Fibroblast of skin of back (primary cell): Measurements from ENCODE around the gene DDX28.
"Not testable (repeated sequence)": the region's sequence is repeated elsewhere in the genome, so short reads cannot be mapped to it uniquely, and the experiment has no call there.

ENCODE experiments used
- DNase-seq: peaks from one replicate; pipeline ENCODE4 v3.0.0-alpha.2; 2013

The DDX28 gene

DNA sequence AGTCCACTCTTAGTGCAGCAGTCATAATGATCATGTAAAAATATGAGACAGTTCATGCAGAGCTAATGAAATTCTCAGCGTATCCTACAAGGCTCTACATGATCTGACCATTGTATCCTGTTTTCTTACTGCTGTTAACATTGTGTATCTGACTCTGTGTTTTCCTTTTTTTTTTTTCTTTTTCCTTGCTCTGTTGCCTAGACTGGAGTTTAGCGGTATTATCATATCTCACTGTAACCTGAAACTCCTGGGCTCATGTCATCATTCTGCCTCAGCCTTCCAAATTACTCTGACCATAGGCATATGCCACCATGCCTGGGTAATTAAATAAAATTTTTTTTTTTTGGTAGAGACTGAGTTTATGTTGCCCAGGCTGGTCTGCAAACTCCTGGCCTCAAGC, 12.2 kb upstream of the DDX28 start:
- DNase-seq = no peak

DNA sequence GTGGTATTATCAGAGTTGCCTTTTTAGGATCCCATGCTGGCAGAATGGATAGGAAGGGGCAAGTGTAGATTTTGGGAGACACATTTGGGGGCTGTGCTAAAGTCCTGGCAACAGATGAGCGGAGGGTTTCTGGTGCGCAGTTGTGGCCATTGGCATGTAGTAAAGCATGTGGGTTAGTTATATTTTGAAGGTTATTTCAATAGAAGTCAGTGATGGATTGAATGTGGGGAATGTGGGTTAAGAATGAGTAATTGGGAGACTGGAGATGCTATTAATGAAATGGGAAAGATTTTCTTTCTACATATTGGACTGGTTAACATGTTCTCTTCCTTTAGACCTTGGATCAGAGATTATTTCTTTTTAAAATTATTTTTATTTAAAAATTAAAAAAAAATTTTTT, 10.1 kb upstream of the DDX28 start:
- DNase-seq = no peak

DNA sequence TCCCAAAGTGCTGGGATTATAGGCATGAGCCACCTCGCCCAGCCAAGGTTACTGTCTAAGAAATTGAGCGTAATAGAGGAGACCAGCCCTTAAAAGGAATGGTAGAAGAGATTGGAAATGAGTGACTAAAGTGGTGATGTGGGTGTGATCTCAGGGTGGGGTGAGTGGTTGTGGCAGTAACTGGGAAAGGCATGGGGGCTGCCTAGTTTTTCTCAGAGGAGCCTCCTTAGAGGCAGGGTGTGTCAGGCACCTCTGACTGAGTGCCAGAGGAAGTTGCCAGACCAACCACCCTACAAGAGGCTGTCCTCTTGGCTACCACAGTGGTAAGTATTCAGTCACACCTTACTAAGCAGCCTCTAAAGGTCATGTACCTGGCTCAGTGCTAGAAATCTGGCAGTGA, 8.9 kb upstream of the DDX28 start:
- DNase-seq = peak; percentile 9

DNA sequence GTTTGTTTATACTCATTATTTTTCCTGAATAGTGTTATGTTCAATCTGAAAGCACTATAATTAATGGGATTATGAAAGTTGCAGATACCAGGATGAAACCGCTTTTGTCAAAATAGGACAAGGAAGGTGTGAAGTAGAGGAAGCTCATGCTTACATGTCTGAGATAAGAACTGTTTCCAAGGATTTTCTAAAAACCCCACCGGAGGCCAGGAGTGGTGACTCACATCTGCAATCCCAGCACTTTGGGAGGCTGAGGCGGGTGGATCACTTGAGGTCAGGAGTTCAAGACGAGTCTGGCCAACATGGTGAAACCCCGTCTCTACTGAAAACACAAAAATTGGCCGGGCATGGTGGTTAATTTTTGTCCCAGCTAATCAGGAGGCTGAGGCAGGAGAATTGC, 7.1 kb upstream of the DDX28 start:
- peak; percentile 9 for DNase-seq

DNA sequence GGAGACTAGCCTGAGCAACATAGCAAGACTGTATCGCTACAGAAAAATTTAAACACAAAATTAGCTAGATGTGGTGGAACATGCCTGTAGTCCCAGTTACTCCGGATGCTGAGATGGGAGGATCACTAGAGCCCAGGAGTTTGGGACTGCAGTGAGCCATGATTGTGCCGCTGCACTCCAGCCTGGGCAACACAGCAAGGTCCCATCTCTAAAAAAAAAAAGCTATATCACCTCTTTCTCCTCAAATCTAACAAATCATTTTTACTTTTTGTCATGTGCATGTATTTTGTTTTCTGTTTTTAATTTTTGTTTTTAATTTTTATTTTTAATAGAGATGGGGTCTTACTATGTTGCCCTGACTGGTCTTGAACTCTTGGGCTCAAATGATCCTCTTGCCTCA, 6.0 kb upstream of the DDX28 start:
- no peak for DNase-seq

DNA sequence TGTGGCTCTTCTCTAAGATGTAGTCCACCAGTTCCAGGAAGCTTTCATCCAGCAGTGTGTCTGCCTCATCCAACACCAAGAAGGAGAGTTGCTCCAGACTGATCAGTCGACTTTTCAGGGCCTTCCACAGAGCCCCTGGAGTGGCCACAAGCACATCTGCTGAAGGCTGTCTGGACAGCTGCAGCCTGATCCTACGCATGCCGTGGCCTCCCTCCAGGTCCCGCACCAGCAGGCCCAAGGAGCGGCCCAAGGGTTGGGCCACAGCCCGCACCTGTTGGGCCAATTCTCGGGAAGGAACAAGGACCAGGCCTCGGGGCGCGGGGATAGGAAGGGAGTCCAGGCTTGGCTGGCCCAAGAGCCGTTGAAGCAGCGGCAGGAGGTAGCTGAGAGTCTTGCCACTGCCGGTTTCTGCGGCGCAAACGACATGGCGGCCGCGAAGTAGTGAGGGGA, 729 bp downstream of the DDX28 start:
- no peak for DNase-seq

DNA sequence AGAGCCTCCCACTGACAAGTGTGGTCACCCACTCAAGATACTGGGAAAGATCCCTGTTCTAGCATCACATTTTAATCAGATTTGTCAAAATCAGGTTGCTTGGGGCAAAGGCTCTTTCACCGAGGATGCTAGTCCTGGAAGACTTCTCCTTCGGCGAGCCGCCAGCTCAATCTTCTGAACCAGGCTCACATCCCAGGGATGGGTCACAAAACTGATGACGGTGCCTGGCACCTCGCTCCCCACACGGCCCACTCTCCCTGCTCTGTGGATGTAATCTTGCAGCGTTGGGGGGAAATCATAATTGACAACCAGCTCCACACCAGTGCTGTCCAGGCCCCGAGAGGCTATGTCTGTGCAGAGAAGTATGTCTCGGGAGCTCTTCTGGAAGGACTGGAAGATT, 1.5 kb downstream of the DDX28 start:
- DNase-seq = no peak

DNA sequence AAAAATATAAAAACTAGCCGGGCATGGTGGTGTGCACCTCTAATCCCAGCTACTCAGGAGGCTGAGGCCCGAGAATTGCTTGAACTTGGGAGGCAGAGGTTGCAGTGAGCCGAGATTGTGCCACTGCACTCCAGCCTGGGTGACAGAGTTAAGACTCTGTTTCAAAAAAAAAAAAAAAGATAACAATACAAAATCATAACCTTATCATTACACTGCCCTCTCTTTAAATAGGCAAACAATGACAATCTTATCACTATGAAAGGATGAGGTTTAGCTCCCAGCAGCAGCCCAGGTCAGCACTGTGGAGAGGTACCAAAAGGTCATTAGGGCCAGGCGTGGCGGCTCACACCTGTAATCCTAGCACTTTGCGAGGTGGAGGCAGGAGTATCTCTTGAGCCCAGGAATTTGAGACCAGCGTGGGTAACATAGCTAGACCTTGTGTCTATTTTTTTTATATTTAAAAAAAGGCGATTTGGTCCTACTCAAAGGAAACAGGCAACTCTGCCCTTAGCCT, 3.8 kb downstream of the DDX28 start:
- no peak for DNase-seq

DNA sequence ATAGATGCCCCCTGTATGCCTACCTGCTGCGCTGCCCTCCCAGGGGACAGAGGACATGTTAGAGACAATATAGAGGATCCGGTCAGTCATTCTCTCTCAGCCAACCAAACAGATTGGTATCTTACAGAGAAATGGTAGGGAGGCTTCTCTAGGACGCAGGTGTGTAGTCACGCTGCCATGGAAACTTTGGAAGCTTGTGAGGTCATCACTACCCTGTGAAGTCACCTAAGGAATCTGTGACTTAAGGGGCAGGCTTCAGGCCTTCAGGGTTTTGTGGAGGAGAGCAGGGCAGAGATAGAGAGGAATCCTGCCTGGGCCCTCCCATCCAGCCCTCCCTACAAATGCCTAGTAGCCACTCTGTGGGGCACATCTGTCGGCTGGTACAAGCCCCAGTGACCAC, 7.4 kb downstream of the DDX28 start, which contains the start of gene DPEP2NB:
Gene DPEP2NB (minus strand): TSS at position 231 of the 400 bp plus-strand sequence. CDS start 141 bp downstream, at position 90.
- no peak for DNase-seq

DNA sequence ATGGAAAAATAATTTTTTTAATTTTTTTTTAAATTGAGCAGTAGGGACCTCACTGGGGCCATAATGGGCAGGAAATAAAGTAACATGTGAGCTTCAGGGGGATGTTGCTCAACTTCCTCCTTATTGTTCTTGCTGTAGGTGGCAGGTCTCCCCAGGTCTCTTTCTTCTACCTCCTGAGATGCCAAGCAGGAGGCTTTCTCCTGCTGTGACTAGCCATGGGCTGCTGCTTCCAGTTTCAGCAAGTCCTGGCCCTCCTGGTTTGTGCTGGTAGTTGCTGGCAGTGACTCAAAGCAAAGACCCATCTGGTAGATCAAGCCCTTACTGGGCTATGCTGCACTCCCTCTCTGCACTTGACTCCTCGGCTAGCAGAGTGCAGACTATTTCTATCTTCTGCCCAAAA, 9.6 kb downstream of the DDX28 start:
- no peak for DNase-seq

DNA sequence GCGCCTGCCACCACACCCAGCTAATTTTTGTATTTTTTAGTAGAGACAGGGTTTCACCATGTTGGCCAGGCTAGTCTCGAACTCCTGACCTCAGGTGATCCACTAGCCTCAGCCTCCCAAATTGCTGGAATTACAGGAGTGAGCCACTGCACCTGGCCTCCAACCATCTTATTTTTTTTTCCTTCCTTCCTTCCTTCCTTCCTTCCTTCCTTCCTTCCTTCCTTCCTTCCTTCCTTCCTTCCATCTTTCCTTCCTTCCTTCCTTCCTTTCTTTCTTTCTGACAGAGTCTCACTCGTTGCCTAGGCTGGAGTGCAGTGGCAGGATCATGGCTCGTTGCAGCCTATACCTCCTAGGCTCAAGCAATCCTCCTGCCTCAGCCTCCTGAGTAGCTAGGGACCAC, 13.2 kb downstream of the DDX28 start:
- DNase-seq = not testable (repeated sequence)

DNA sequence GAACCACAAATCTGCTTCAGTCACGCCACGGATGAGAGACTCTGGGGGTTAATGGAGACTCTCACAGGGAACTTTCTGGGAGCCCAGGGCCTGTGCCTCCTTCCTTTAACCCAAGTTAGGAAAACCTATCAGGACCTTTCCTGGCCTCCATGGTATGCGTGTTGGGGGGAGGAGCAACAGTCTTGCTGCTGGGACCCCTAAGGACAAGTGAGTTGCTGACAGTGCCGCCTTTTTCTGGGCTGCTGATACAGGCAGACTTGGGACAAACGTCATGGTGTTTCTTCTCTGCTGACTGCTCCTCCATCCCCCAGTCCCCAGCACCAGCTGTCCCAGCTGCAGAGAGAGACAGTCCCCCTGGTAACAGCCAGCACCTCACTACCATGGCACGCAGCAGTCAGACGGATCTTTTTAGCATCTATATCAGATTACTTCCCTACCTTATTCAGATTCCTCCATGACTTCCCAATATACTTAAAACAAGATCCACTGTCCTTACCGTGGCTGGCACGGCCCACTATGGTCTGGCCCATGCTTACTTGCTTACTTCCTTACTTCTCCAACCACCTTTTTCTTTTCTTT, 13.8 kb downstream of the DDX28 start:
- no peak for DNase-seq

DNA sequence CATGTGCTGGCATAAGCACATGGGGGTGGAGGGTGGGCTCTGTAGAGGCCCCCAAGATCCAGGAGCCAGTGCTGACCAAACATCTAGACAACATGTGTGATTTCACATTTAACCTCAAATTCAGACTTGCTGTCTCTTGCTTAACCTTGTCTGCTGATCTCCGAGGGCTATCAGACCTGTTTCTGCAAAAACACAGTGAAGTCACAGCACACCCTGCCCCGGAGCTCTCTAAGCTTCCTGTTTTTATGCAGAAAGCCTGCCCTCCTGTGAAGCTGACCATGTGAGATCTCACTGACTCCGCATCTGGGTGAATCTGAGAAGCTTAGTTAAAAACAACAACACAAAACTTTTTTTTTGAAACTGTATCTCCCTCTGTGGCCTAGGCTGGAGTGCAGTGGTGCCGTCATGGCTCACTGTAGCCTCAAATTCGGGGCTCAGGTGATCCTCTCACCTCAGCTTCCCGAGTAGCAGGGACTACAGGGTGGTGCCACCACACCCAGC, 17.2 kb downstream of the DDX28 start:
- DNase-seq = no peak

DNA sequence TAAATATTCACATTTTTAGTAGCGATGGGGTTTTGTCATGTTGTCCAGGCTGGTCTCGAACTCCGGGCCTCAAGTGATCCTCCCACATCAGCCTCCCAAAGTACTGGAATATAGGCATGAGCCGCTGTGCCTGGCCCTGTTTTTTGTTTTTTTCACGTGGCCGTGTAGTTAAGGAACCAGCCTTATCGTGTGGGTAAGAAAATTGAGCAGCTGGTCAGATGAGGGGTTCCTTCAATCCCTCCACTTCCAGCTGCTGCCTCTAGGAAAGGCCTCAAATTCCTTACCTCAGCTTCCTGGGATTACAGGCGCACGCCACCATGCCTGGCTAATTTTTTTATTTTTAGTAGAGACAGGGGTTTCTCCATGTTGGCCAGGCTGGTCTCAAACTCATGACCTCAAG, 17.8 kb downstream of the DDX28 start:
- no peak for DNase-seq

DNA sequence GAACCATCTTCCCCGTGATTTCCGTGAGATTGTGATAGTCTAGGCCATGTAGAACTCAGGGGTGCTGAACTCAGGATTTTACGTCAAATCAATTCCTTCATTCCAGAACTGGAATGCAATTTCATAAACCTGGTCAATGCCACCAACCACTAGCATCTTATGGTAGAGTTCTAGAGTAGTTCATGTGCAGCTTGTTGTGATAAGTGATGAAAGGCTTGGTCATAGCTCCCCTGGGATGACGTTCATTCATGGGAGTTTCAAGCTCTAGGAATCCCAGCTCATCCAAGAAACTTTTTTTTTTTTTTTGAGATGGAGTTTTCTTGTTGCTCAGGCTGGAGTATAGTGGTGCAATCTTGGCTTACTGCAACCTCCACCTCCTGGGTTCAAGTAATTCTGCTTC, 20.0 kb downstream of the DDX28 start:
- DNase-seq = peak; percentile 84

DNA sequence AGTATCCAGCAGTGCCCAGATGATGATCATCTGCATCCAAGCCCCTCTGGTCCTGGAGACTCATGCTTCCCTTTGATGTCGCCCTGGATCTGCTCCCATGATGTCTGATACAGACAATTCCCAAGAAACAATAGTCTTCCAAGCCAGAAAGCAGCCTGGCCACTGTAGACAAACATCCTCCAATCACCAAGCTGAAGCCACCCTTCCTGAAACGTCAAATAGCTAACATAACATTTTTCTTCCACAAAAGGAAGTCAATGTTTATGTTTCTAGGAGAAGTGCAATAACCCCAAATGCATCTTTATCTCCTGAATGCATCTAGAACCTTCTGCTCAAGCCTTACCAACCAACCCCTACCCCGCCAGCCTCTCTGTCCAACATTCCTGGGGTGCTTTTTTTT, 22.6 kb downstream of the DDX28 start:
- no peak for DNase-seq

DNA sequence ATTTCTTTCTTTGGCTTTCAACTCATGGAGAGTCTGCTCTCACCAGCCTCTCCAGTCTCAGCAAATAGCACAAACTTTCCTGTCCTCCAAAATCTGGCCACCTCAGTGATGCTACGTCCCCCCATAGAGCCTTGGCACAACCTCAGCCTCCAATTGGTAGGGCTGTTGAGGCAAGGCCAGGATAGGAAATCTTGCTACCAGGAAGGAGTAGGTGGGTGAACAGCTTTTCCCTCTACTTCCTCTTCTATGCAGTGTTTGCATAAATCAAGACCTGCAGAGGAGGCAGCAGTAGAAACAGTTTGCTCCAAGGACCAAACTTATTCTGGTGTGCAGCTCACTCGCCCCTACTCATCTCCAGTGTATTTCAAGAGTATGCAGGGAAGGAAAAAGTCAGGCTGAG, 23.0 kb downstream of the DDX28 start:
- DNase-seq = no peak

DNA sequence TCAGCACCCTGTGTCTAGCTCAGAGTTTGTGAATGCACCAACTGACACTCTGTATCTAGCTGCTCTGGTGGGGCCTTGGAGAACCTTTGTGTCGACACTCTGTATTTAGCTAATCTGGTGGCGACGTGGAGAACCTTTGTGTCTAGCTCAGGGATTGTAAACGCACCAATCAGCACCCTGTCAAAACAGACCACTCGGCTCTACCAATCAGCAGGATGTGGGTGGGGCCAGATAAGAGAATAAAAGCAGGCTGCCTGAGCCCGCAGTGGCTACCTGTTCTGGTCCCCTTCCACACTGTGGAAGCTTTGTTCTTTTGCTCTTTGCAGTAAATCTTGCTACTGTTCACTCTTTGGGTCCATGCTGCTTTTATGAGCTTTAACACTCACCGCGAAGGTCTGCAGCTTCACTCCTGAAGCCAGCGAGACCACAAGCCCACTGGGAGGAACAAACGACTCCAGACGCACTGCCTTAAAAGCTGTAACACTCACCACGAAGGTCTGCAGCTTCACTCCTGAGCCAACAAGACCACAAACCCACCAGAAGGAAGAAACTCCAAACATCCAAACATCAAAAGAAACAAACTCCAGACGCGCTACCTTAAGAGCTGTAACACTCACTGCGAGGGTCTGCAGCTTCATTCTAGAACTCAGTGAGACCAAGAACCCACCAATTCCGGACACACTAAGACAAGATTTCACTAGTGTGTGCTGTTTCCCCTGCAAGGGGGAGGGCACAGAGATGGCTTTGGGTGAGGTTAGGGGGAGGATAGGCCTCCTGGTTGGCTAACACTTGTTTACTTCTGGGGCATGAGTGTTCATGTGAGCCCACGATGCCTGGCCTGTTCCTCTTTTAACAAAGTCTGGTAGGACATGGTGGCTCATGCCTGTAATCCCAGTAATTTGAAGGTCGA, 24.0 kb downstream of the DDX28 start, which contains the start of gene DPEP2:
Gene DPEP2 (minus strand): TSS at position 706 of the 910 bp plus-strand sequence. CDS start 6,272 bp downstream, outside the sequence.
- not testable (repeated sequence) for DNase-seq

DNA sequence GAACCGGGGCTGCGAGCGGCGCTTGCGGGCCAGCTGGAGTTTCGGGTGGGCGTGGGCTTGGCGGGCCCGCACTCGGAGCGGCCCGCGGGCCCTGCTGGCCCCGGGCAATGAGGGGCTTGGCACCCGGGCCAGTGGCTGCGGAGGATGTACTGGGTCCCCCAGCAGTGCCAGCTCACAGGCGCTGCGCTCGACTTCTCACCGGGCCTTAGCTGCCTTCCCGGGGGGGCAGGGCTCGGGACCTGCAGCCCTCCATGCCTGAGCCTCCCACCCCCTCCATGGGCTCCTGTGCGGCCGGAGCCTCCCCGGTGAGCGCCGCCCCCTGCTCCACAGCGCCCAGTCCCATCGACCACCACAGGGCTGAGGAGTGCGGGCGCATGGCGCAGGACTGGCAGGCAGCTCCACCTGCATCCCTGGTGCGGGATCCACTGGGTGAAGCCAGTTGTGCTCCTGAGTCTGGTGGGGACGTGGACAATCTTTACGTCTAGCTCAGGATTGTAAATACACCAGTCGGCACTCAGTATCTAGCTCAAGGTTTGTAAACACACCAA, 24.7 kb downstream of the DDX28 start:
- not testable (repeated sequence) for DNase-seq

DNA sequence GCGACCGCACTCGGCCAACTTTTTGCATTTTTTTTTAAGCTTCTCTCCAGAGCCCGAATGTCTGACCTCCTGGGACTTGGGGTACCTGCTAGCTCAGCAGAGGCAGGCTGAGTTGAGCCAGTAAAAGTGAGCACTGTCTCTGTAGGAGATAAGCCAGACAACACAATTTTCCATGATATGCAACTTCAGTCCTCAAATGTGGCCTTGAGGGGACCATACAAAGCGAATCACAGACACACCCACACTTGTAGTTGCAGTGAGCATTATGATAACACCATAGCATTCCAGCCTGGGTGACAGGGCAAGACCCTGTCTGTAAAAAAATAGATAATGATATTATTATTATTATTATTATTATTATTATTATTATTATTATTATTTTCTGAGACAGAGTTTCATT, 26.4 kb downstream of the DDX28 start:
- DNase-seq = no peak

DNA sequence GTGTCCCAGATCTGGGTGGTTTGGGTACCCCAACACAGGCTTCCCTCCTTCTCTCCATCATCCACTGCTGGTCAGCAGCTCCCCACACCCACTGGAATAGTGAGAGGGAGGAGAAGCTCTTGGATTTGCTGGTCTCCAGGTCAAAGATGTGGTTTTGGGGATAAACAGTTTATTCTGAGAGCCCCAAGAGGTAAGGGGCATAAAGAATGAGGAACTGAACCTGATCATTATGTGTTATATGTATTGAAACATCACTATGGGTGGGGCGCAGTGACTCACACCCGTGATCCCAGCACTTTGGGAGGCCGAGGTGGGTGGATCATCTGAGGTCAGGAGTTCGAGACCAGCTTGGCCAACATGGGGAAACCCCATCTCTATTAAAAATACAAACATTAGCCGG, 27.6 kb downstream of the DDX28 start:
- no peak for DNase-seq

DNA sequence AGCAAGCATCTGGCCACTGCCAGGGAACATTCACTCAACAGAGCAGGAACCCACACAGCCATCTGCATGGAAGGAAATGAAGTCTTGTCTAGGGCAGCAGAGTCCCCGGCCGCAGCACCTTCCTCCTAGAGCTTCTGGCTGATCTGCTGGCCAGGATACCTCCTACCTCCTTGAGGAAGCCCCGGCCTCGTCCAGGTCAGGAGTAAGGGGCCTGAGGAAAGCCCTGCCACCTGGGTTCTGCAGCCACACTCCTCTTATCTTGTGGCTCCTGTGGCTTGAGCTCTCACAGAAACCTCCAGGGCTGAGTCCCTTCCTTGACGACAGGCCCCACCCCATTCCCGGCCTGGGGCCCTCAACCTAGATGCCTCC, 29.0 kb downstream of the DDX28 start:
- DNase-seq = not testable (repeated sequence)
